ENCODE results near the gene FOXL3. TPM values are rescaled to one million over a fixed set of nuclear protein-coding genes. Genes with fewer than 3 reads are reported as not detected.

FOXL3 gene
- total RNA-seq, 4 donors from 2014 or later: not detected

GRCh38 chr7:274266-274665 is 15.7 kb upstream of the FOXL3 start:
- TF ChIP-seq CTCF (IDR thresholded peaks at IDR 0.05) (no peak), POLR2AphosphoS5 (IDR thresholded peaks at IDR 0.05) (no peak), POLR2A (IDR thresholded peaks at IDR 0.05; ENCODE audit: low read depth) (no peak), EP300 (IDR thresholded peaks at IDR 0.05) (no peak)
- H3K4me3 ChIP-seq: no peak overlapping the region
- no peaks in the 10 kb centered on the region for H3K4me1 ChIP-seq
- H3K27me3 ChIP-seq: peaks cover 0 to 37% (median 0%) of the 10 kb centered on the region in 4 donors
- no peak for DNase-seq (ENCODE audit: extremely low spot score)
- 47% methylated on average over 2 of the region's 2 CpGs for WGBS
- intact Hi-C loops (cut with DNase I): no loop called here
- no peak overlapping the region for H3K27ac ChIP-seq (replicated peaks in 1 of 4)
- no peaks in the 10 kb centered on the region for H3K36me3 ChIP-seq
- H3K9me3 ChIP-seq: peaks cover 0 to 15% (median 13%) of the 10 kb centered on the region in 4 donors

GRCh38 chr7:276230-276835 is 13.6 kb upstream of the FOXL3 start:
- Histone ChIP-seq H3K27ac (replicated peaks in 1 of 4) (no peak overlapping the region), H3K27me3 (peaks cover 0 to 25% (median 0%) of the 10 kb centered on the region in 4 donors), H3K4me1 (no peaks in the 10 kb centered on the region), H3K4me3 (no peak overlapping the region), H3K9me3 (peaks cover 0 to 15% (median 13%) of the 10 kb centered on the region in 4 donors), H3K36me3 (no peaks in the 10 kb centered on the region)
- WGBS: 63% methylated on average over 4 of the region's 10 CpGs
- TF ChIP-seq POLR2AphosphoS5 (IDR thresholded peaks at IDR 0.05): no peak
- TF ChIP-seq CTCF (IDR thresholded peaks at IDR 0.05): no peak
- no peak for TF ChIP-seq POLR2A (IDR thresholded peaks at IDR 0.05; ENCODE audit: low read depth)
- no peak for TF ChIP-seq EP300 (IDR thresholded peaks at IDR 0.05)
- DNase-seq (ENCODE audit: extremely low spot score): no peak
- intact Hi-C loops (cut with DNase I): no loop called here

GRCh38 chr7:277228-277627 is 12.7 kb upstream of the FOXL3 start:
- intact Hi-C loops (cut with DNase I): no loop called here
- TF ChIP-seq EP300 (IDR thresholded peaks at IDR 0.05): no peak
- no peak for TF ChIP-seq POLR2A (IDR thresholded peaks at IDR 0.05; ENCODE audit: low read depth)
- no peak for TF ChIP-seq CTCF (IDR thresholded peaks at IDR 0.05)
- TF ChIP-seq POLR2AphosphoS5 (IDR thresholded peaks at IDR 0.05): no peak
- Histone ChIP-seq H3K4me1 (no peaks in the 10 kb centered on the region), H3K36me3 (no peaks in the 10 kb centered on the region), H3K4me3 (no peak overlapping the region), H3K27me3 (peaks cover 0 to 24% (median 0%) of the 10 kb centered on the region in 4 donors), H3K9me3 (peaks cover 0 to 15% (median 13%) of the 10 kb centered on the region in 4 donors), H3K27ac (replicated peaks in 1 of 4) (no peak overlapping the region)
- 90% methylated on average over 4 of the region's 4 CpGs for WGBS
- DNase-seq (ENCODE audit: extremely low spot score): no peak

GRCh38 chr7:278081-278480 is 11.9 kb upstream of the FOXL3 start:
- Histone ChIP-seq H3K36me3 (no peaks in the 10 kb centered on the region), H3K4me3 (no peak overlapping the region), H3K4me1 (no peaks in the 10 kb centered on the region), H3K27me3 (peaks cover 0 to 21% (median 0%) of the 10 kb centered on the region in 4 donors), H3K27ac (replicated peaks in 1 of 4) (no peak overlapping the region), H3K9me3 (peaks cover 0 to 11% (median 8%) of the 10 kb centered on the region in 4 donors)
- DNase-seq (ENCODE audit: extremely low spot score): no peak
- TF ChIP-seq POLR2AphosphoS5 (IDR thresholded peaks at IDR 0.05) (no peak), CTCF (IDR thresholded peaks at IDR 0.05) (no peak), EP300 (IDR thresholded peaks at IDR 0.05) (no peak), POLR2A (IDR thresholded peaks at IDR 0.05; ENCODE audit: low read depth) (no peak)
- intact Hi-C loops (cut with DNase I): no loop called here
- WGBS: 82% methylated on average over 5 of the region's 5 CpGs

- peaks cover 0 to 22% (median 2%) of the 10 kb centered on the region in 4 donors for H3K27me3 ChIP-seq
- no peak overlapping the region for H3K27ac ChIP-seq (replicated peaks in 1 of 4)
- no peak overlapping the region for H3K4me3 ChIP-seq
- H3K36me3 ChIP-seq: no peaks in the 10 kb centered on the region
- TF ChIP-seq EP300 (IDR thresholded peaks at IDR 0.05): no peak
- no peak for TF ChIP-seq POLR2A (IDR thresholded peaks at IDR 0.05; ENCODE audit: low read depth)
- no peak for TF ChIP-seq CTCF (IDR thresholded peaks at IDR 0.05)
- no peak for TF ChIP-seq POLR2AphosphoS5 (IDR thresholded peaks at IDR 0.05)
- intact Hi-C loops (cut with DNase I): no loop called here
- WGBS: 86% methylated on average over 8 of the region's 10 CpGs
- H3K4me1 ChIP-seq: no peaks in the 10 kb centered on the region
- H3K9me3 ChIP-seq: no peaks in the 10 kb centered on the region
- no peak for DNase-seq (ENCODE audit: extremely low spot score)
These were observed 10.1 kb upstream of the FOXL3 start for GRCh38 chr7:279821-280220.
